ENCODE measurements around the gene AGO1.
"Not testable (repeated sequence)": the region's sequence is repeated elsewhere in the genome, so short reads cannot be mapped to it uniquely, and the experiment has no call there.

AGO1 gene

GRCh38 chr1:35945327-35945726 is 62.3 kb downstream of the AGO1 start:
- Histone ChIP-seq H3K27me3 (replicated peaks; ENCODE audit: control insufficient read depth, insufficient read depth, low read length) (no peaks in the 10 kb centered on the region), H3K4me1 (ENCODE audit: control insufficient read depth, insufficient read depth, low read length) (no peaks in the 10 kb centered on the region), H3K4me3 (ENCODE audit: low read length) (no peak overlapping the region), H3K9ac (ENCODE audit: low read length) (no peak overlapping the region), H3K9me3 (ENCODE audit: control insufficient read depth, low read length) (no peaks in the 10 kb centered on the region), H3K36me3 (ENCODE audit: control insufficient read depth, insufficient read depth, low read length, severe bottlenecking) (peaks cover 14% of the 10 kb centered on the region)
- DNase-seq (ENCODE audit: low read depth) = no peak

DNA sequence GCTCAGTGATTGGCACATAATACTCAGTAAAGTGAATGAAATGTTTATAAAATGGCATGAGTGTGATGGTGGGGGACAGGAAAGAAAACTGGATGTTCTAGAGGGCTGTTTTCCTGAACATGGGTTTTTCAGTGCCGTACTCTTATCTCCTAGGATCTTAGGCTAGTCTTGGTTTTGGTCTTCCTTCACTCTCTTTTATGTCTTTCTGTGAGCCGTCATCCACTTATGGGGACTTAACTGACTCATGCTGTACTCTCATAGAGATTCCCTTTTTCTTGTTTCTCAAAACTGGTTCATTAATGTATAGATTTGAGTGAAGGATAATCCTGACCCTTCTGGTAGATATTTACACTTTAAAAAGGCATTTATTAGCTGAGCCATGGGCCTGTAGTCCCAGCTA is 64.5 kb downstream of the AGO1 start:
- no peak for DNase-seq (ENCODE audit: low read depth)
- no peak overlapping the region for H3K9ac ChIP-seq (ENCODE audit: low read length)
- no peak overlapping the region for H3K4me3 ChIP-seq (ENCODE audit: low read length)
- peaks cover 17% of the 10 kb centered on the region for H3K36me3 ChIP-seq (ENCODE audit: control insufficient read depth, insufficient read depth, low read length, severe bottlenecking)
- no peaks in the 10 kb centered on the region for H3K4me1 ChIP-seq (ENCODE audit: control insufficient read depth, insufficient read depth, low read length)
- H3K27me3 ChIP-seq (replicated peaks; ENCODE audit: control insufficient read depth, insufficient read depth, low read length) = no peaks in the 10 kb centered on the region
- no peaks in the 10 kb centered on the region for H3K9me3 ChIP-seq (ENCODE audit: control insufficient read depth, low read length)

- no peaks in the 10 kb centered on the region for H3K9me3 ChIP-seq (ENCODE audit: control insufficient read depth, low read length)
- H3K27me3 ChIP-seq (replicated peaks; ENCODE audit: control insufficient read depth, insufficient read depth, low read length) = no peaks in the 10 kb centered on the region
- peaks cover 5% of the 10 kb centered on the region for H3K4me1 ChIP-seq (ENCODE audit: control insufficient read depth, insufficient read depth, low read length)
- H3K4me3 ChIP-seq (ENCODE audit: low read length) = no peak overlapping the region
- H3K36me3 ChIP-seq (ENCODE audit: control insufficient read depth, insufficient read depth, low read length, severe bottlenecking) = no peaks in the 10 kb centered on the region
- DNase-seq (ENCODE audit: low read depth) = no peak
- no peak overlapping the region for H3K9ac ChIP-seq (ENCODE audit: low read length)
Measured at GRCh38 chr1:35958558-35958957, 75.5 kb downstream of the AGO1 start.

- Histone ChIP-seq H3K9ac (ENCODE audit: low read length) (no peak overlapping the region), H3K36me3 (ENCODE audit: control insufficient read depth, insufficient read depth, low read length, severe bottlenecking) (no peaks in the 10 kb centered on the region), H3K4me1 (ENCODE audit: control insufficient read depth, insufficient read depth, low read length) (peaks cover 5% of the 10 kb centered on the region)
Measured at GRCh38 chr1:35959304-35959703, 76.3 kb downstream of the AGO1 start.

DNA sequence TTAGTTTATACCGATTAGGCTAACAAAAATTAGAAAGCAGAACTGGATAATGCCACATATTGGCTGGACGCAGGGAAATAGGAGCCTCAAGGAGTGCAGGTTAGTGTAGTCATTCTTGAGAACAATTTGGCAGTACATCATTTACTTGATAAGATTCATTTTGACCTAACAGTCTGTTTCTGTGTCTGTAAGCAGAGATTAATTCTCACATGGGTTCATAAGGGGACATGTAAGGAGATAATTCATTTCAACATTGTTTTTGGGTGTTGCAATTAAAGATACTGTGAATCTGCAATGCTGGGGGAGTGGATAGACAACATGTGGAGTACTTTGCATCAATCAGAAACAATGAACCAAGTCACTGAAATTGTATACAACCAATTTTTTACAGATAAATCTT is 79.9 kb downstream of the AGO1 start:
- H3K36me3 ChIP-seq (ENCODE audit: control insufficient read depth, insufficient read depth, low read length, severe bottlenecking) = no peaks in the 10 kb centered on the region
- peaks cover 5% of the 10 kb centered on the region for H3K4me1 ChIP-seq (ENCODE audit: control insufficient read depth, insufficient read depth, low read length)
- H3K4me3 ChIP-seq (ENCODE audit: low read length) = no peak overlapping the region
- H3K9me3 ChIP-seq (ENCODE audit: control insufficient read depth, low read length) = no peaks in the 10 kb centered on the region
- no peak for DNase-seq (ENCODE audit: low read depth)
- H3K9ac ChIP-seq (ENCODE audit: low read length) = no peak overlapping the region
- H3K27me3 ChIP-seq (replicated peaks; ENCODE audit: control insufficient read depth, insufficient read depth, low read length) = no peaks in the 10 kb centered on the region

More at GRCh38 chr1:35959304-35959703, 76.3 kb downstream of the AGO1 start:
- no peak for DNase-seq (ENCODE audit: low read depth)
- Histone ChIP-seq H3K9me3 (ENCODE audit: control insufficient read depth, low read length) (no peaks in the 10 kb centered on the region), H3K4me3 (ENCODE audit: low read length) (no peak overlapping the region), H3K27me3 (replicated peaks; ENCODE audit: control insufficient read depth, insufficient read depth, low read length) (no peaks in the 10 kb centered on the region)

GRCh38 chr1:35964277-35964676 is 81.3 kb downstream of the AGO1 start:
- H3K4me3 ChIP-seq (ENCODE audit: low read length); DNase-seq (ENCODE audit: low read depth); H3K36me3 ChIP-seq (ENCODE audit: control insufficient read depth, insufficient read depth, low read length, severe bottlenecking); H3K4me1 ChIP-seq (ENCODE audit: control insufficient read depth, insufficient read depth, low read length); H3K27me3 ChIP-seq (replicated peaks; ENCODE audit: control insufficient read depth, insufficient read depth, low read length); H3K9me3 ChIP-seq (ENCODE audit: control insufficient read depth, low read length); H3K9ac ChIP-seq (ENCODE audit: low read length): not testable (repeated sequence)

- no peaks in the 10 kb centered on the region for H3K9me3 ChIP-seq (ENCODE audit: control insufficient read depth, low read length)
- no peaks in the 10 kb centered on the region for H3K27me3 ChIP-seq (replicated peaks; ENCODE audit: control insufficient read depth, insufficient read depth, low read length)
- no peak for DNase-seq (ENCODE audit: low read depth)
- H3K9ac ChIP-seq (ENCODE audit: low read length) = no peak overlapping the region
- no peaks in the 10 kb centered on the region for H3K4me1 ChIP-seq (ENCODE audit: control insufficient read depth, insufficient read depth, low read length)
- no peak overlapping the region for H3K4me3 ChIP-seq (ENCODE audit: low read length)
- H3K36me3 ChIP-seq (ENCODE audit: control insufficient read depth, insufficient read depth, low read length, severe bottlenecking) = peaks cover 19% of the 10 kb centered on the region
Measured at GRCh38 chr1:35968396-35968795, 85.4 kb downstream of the AGO1 start.

GRCh38 chr1:35971601-35972000 is 88.6 kb downstream of the AGO1 start:
- no peaks in the 10 kb centered on the region for H3K27me3 ChIP-seq (replicated peaks; ENCODE audit: control insufficient read depth, insufficient read depth, low read length)
- H3K9me3 ChIP-seq (ENCODE audit: control insufficient read depth, low read length) = no peaks in the 10 kb centered on the region
- no peak for DNase-seq (ENCODE audit: low read depth)
- H3K4me1 ChIP-seq (ENCODE audit: control insufficient read depth, insufficient read depth, low read length) = no peaks in the 10 kb centered on the region
- H3K36me3 ChIP-seq (ENCODE audit: control insufficient read depth, insufficient read depth, low read length, severe bottlenecking) = peaks cover 39% of the 10 kb centered on the region
- H3K9ac ChIP-seq (ENCODE audit: low read length) = no peak overlapping the region
- H3K4me3 ChIP-seq (ENCODE audit: low read length) = no peak overlapping the region

- H3K36me3 ChIP-seq (ENCODE audit: control insufficient read depth, insufficient read depth, low read length, severe bottlenecking) = peaks cover 43% of the 10 kb centered on the region
- not testable (repeated sequence) for H3K4me3 ChIP-seq (ENCODE audit: low read length); H3K4me1 ChIP-seq (ENCODE audit: control insufficient read depth, insufficient read depth, low read length); H3K9ac ChIP-seq (ENCODE audit: low read length); H3K27me3 ChIP-seq (replicated peaks; ENCODE audit: control insufficient read depth, insufficient read depth, low read length); DNase-seq (ENCODE audit: low read depth); H3K9me3 ChIP-seq (ENCODE audit: control insufficient read depth, low read length)
Measured at GRCh38 chr1:35972631-35973030, 89.6 kb downstream of the AGO1 start.

DNA sequence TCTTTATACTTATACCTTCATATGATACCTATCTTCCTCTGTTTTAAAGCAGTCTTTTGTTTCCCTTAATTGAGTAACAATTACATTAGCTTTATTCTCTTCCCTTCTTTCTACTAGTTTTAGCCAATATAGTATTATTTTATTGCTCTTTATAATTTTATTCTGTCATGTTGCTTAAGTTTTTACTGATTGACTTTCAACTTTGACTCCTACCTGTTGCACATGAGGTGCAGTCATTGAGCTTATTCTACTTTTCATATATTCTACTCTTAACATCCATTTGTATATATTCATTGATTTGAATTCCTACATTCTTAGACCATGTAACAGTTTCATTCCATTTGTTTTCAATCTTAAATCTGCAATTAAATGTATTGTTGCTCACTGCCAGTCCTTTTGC is 97.1 kb downstream of the AGO1 start:
- no peak overlapping the region for H3K9ac ChIP-seq (ENCODE audit: low read length)
- no peaks in the 10 kb centered on the region for H3K27me3 ChIP-seq (replicated peaks; ENCODE audit: control insufficient read depth, insufficient read depth, low read length)
- no peaks in the 10 kb centered on the region for H3K4me1 ChIP-seq (ENCODE audit: control insufficient read depth, insufficient read depth, low read length)
- H3K9me3 ChIP-seq (ENCODE audit: control insufficient read depth, low read length) = no peaks in the 10 kb centered on the region
- H3K4me3 ChIP-seq (ENCODE audit: low read length) = no peak overlapping the region
- H3K36me3 ChIP-seq (ENCODE audit: control insufficient read depth, insufficient read depth, low read length, severe bottlenecking) = peaks cover 26% of the 10 kb centered on the region
- DNase-seq (ENCODE audit: low read depth) = no peak
